Measurements from ENCODE around the gene KARS1.

DNA sequence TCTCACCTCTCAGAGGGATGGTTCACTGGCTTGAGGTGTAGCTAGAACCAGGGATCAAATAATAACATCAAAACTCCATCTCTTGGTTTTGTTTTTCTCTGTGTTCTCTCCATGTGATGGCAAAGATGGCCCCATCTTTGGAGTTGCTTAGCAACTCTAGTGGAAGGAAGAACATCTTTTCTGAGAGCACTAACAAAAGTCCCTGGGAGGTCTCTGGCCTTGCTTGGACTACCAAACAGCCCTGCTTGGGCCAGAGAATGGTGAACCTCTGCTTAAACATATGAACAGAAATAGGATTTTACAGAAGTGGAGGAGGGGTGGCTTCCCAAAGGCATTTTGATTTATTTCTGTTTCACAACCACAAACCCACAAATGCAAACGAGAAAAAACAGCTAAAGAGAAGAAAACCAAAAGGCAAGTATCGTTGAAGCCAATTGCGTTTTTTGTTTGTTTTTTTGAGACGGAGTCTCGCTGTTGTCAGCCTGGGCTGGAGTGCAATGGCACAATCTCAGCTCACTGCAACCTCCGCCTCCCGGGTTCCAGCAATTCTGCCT, 68.1 kb downstream of the KARS1 start:
- TF ChIP-seq CTCF (IDR thresholded peaks at IDR 0.05) (no peak), POLR2A (IDR thresholded peaks at IDR 0.05) (no peak)
